Measurements from ENCODE around the gene ADAT2.
"Not testable (repeated sequence)": the region's sequence is repeated elsewhere in the genome, so short reads cannot be mapped to it uniquely, and the experiment has no call there.

Gene ADAT2

GRCh38 chr6:143450453-143451371 is at the start of gene ADAT2, which contains the start of gene PEX3:
ADAT2 (minus strand) TSS chr6:143450695; CDS start chr6:143450658, 37 bp downstream.
PEX3 (plus strand) TSS chr6:143450805; CDS start chr6:143451043, 238 bp downstream.
- DNase-seq, result peak; percentile 92 to 96

- DNase-seq, result no peak
Measured at GRCh38 chr6:143498428-143498827, 47.9 kb upstream of the ADAT2 start.

GRCh38 chr6:143496974-143497373 is 46.5 kb upstream of the ADAT2 start:
- DNase-seq, result no peak

GRCh38 chr6:143490775-143491174 is 40.3 kb upstream of the ADAT2 start:
- no peak for DNase-seq

GRCh38 chr6:143490244-143490643 is 39.7 kb upstream of the ADAT2 start:
- DNase-seq, result no peak

GRCh38 chr6:143486752-143487151 is 36.3 kb upstream of the ADAT2 start:
- DNase-seq, result no peak

GRCh38 chr6:143485967-143486366 is 35.5 kb upstream of the ADAT2 start:
- no peak for DNase-seq

GRCh38 chr6:143482593-143482992 is 32.1 kb upstream of the ADAT2 start:
- DNase-seq, result no peak

- DNase-seq, result no peak
Measured at GRCh38 chr6:143478479-143479062, 28.1 kb upstream of the ADAT2 start.

- no peak for DNase-seq
Measured at GRCh38 chr6:143476545-143476944, 26.1 kb upstream of the ADAT2 start.

- no peak for DNase-seq
Measured at GRCh38 chr6:143471822-143472221, 21.3 kb upstream of the ADAT2 start.

- DNase-seq, result not testable (repeated sequence)
Measured at GRCh38 chr6:143468823-143469222, 18.3 kb upstream of the ADAT2 start.

GRCh38 chr6:143468026-143468425 is 17.5 kb upstream of the ADAT2 start:
- no peak for DNase-seq

- DNase-seq, result no peak
Measured at GRCh38 chr6:143465546-143465945, 15.1 kb upstream of the ADAT2 start.

GRCh38 chr6:143457563-143458359 is 7.3 kb upstream of the ADAT2 start:
- DNase-seq, result no peak

GRCh38 chr6:143451531-143451930 is 1.0 kb upstream of the ADAT2 start:
- no peak for DNase-seq

- DNase-seq, result peak; percentile 42 to 58
Measured at GRCh38 chr6:143449714-143450452, 612 bp downstream of the ADAT2 start.

- no peak for DNase-seq
Measured at GRCh38 chr6:143449082-143449713, 1.3 kb downstream of the ADAT2 start.

GRCh38 chr6:143447865-143448264 is 2.6 kb downstream of the ADAT2 start:
- not testable (repeated sequence) for DNase-seq

GRCh38 chr6:143443096-143443495 is 7.4 kb downstream of the ADAT2 start:
- no peak for DNase-seq

- DNase-seq, result no peak
Measured at GRCh38 chr6:143441680-143442545, 8.6 kb downstream of the ADAT2 start.

Measured in activated CD4-positive, alpha-beta T cell treated with anti-CD3 and anti-CD28 coated beads, Interleukin-2, amount 50 U/mL, for 48 hours (primary cell).